GM08714 (cell line): ENCODE data around the gene DGKA.
"Not testable (repeated sequence)": the region's sequence is repeated elsewhere in the genome, so short reads cannot be mapped to it uniquely, and the experiment has no call there.

Experiments used
- H3K4me3 ChIP-seq: fragments of 200-500 bp; sonication (Bioruptor generic); 2 replicates; pipeline ENCODE4 v1.5.1; 2014; ENCODE audit warnings: mild to moderate bottlenecking, low read length, inconsistent platforms
- ZNF274 ChIP-seq: IDR thresholded peaks from 2 replicates; pipeline ENCODE4 v1.6.1; 2012; ENCODE audit warnings: mild to moderate bottlenecking, low read depth, low read length

DGKA gene

DNA sequence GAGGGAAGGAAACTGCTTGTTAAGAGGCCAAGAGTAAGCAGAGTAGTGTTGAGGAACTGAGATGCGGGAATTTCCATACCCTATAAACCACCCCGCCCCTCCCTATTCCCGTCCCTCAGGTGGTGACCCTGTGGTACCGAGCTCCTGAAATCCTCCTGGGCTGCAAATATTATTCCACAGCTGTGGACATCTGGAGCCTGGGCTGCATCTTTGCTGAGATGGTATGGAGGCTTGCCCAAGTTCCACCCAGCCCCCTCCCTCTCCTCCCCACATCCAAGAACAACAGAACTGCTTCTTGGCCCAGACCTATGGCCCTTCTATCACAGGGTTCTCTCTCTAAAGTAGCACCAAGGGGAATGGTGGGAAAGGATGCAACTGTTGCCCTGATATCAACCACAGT is 38.4 kb downstream of the DGKA start:
- no peak for TF ChIP-seq ZNF274
- no peak overlapping the region for H3K4me3 ChIP-seq

- H3K4me3 ChIP-seq: no peak overlapping the region
- TF ChIP-seq ZNF274: no peak
Measured at GRCh38 chr12:55970775-55971174, 39.8 kb downstream of the DGKA start.

DNA sequence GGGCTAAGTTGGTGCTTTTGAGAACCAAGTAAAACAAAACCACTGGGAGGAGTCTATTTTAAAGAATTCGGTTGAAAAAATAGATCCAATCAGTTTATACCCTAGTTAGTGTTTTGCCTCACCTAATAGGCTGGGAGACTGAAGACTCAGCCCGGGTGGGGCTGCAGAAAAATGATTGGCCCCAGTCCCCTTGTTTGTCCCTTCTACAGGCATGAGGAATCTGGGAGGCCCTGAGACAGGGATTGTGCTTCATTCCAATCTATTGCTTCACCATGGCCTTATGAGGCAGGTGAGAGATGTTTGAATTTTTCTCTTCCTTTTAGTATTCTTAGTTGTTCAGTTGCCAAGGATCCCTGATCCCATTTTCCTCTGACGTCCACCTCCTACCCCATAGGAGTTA is 41.1 kb downstream of the DGKA start:
- H3K4me3 ChIP-seq: no peak overlapping the region
- no peak for TF ChIP-seq ZNF274

- peak overlapping the region; percentile 92 for H3K4me3 ChIP-seq
- no peak for TF ChIP-seq ZNF274
Measured at GRCh38 chr12:55972456-55972855, 41.5 kb downstream of the DGKA start.

- peak overlapping the region; percentile 92 for H3K4me3 ChIP-seq
Measured at GRCh38 chr12:55972911-55973598, 42.1 kb downstream of the DGKA start.

DNA sequence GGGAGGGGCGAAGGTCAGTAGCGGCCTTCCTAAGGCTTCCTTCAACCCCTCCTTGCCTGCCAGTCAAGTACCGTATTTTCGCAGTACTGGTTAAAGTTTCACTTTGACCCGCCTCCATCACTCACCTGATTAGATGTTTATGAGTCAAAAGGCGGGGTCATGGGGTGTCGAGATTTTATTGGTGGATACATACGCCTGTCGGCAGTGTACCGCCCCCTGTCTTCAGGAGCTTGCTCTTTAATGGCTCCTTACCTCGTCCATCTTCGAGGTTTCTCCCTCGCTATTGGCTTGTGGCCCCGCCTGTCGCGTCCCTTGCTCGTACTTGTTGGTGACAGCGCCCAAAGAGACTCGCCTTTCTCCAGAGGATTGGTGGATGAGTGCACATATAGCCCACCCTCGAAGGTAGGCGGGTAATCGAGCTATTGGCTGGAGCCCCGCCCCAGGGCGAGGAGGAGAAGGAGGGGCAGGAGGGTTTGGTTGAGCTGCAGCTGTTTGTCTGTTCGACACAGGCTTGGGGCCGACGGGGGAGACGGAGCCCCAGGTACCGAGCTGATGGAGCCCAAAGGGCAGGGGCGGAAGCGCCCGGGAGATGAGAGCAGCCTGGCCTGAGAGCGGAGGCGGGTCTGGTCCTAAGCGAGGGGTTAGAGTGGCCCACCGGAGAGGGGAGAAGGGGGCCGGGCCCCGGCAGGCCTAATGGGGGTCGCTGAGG is 42.8 kb downstream of the DGKA start, which contains the start of gene RAB5B:
TSS of gene RAB5B (plus strand) at position 480 of the 709 bp plus-strand sequence. CDS start 12,883 bp downstream, outside the sequence.
- no peak for TF ChIP-seq ZNF274
- peak within 1 kb of the TSS; percentile 92 for H3K4me3 ChIP-seq

More at GRCh38 chr12:55972911-55973598, 42.1 kb downstream of the DGKA start:
- TF ChIP-seq ZNF274: no peak

DNA sequence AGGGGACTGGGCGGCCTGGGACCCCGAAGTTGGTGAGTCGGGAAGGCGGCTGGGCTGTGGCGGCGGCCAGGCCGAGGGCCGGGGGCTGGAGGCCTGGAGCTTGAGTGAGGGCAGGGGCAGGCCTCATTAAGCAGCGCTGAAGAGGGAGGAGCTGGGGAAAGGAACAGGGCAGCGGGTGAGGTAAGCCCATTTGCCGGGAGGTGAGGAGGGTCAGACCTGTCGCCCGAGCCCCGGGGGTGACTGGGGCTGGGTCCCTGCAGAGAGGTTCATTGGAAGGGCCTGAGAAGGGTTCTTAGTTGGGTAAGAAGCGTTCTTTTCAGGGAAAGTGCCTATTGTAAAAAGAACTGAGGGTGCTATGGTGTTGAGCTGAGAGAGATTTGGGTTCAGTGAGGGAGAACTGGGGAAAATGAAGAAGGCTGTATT is 43.4 kb downstream of the DGKA start:
- H3K4me3 ChIP-seq: peak overlapping the region; percentile 83
- TF ChIP-seq ZNF274: no peak

- no peak overlapping the region for H3K4me3 ChIP-seq
- no peak for TF ChIP-seq ZNF274
Measured at GRCh38 chr12:55978393-55978792, 47.4 kb downstream of the DGKA start.

- H3K4me3 ChIP-seq: no peak overlapping the region
- no peak for TF ChIP-seq ZNF274
Measured at GRCh38 chr12:55979069-55979468, 48.1 kb downstream of the DGKA start.

DNA sequence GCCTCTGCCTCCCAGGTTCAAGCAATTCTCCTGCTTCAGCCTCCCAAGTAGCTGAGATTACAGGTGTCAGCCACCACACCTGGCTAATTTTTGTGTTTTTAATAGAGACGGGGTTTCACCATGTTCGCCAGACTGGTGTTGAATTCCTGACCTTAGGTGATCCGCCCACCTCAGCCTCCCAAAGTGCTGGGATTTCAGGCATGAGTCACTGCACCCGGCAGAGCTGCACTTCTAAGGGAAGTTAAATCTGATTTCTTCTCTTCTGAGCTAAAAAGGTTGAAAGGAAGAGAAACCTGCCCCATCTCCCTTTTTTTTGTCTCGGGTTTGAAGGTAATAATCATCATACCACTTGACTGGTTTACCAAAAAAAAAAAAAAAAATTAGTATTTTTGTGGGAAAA is 50.9 kb downstream of the DGKA start:
- H3K4me3 ChIP-seq: not testable (repeated sequence)

GRCh38 chr12:55982319-55982936 is 51.5 kb downstream of the DGKA start:
- TF ChIP-seq ZNF274: no peak
- H3K4me3 ChIP-seq: peak overlapping the region; percentile 12; the same call in 1 of the 2 replicates

- H3K4me3 ChIP-seq: no peak overlapping the region
Measured at GRCh38 chr12:55983232-55983842, 52.4 kb downstream of the DGKA start.

GRCh38 chr12:55984861-55985260 is 53.9 kb downstream of the DGKA start:
- no peak for TF ChIP-seq ZNF274
- H3K4me3 ChIP-seq: no peak overlapping the region

More at GRCh38 chr12:55983232-55983842, 52.4 kb downstream of the DGKA start:
- no peak for TF ChIP-seq ZNF274

GRCh38 chr12:55985341-55985740 is 54.4 kb downstream of the DGKA start:
- no peak for TF ChIP-seq ZNF274
- no peak overlapping the region for H3K4me3 ChIP-seq

- not testable (repeated sequence) for H3K4me3 ChIP-seq
Measured at GRCh38 chr12:55985976-55986375, 55.0 kb downstream of the DGKA start.
